K562 (cell line): Measurements from ENCODE around the gene RFPL4A. TPM values are rescaled to one million over a fixed set of nuclear protein-coding genes. Genes with fewer than 3 reads are reported as not detected.

Experiments used
- ARNT ChIP-seq, 2 experiments: fragments of 450-650 bp; IDR thresholded peaks; 2 replicates each; pipeline ENCODE4 v1.6.1; 2016; ENCODE audit warnings: mild to moderate bottlenecking in 1 of 2
- CHAMP1 ChIP-seq: fragments of 450-650 bp; IDR thresholded peaks from 2 replicates; pipeline ENCODE4 v1.6.1; 2016; ENCODE audit warnings: mild to moderate bottlenecking
- CREB1 ChIP-seq, 2 experiments: sonication (generic) in 1 of 2; formaldehyde crosslinking in 1 of 2; IDR thresholded peaks; 2 replicates each; pipeline versions ENCODE4 v1.6.1 to v1.8.0; 2012 to 2022; ENCODE audit warnings: inconsistent platforms in 1 of 2, mild to moderate bottlenecking in 1 of 2, missing genetic modification reagents in 1 of 2, moderate library complexity in 1 of 2
- CSDE1 ChIP-seq, 2 experiments: fragments of 450-650 bp; IDR thresholded peaks; 2 replicates each; pipeline ENCODE4 v1.6.1; 2016; ENCODE audit warnings: mild to moderate bottlenecking in 1 of 2
- DMBX1 ChIP-seq: fragments of 250-450 bp; sonication (Bioruptor Pico); IDR thresholded peaks from 2 replicates; pipeline ENCODE4 v1.8.0; 2022; ENCODE audit warnings: inconsistent platforms, mild to moderate bottlenecking, moderate library complexity, borderline replicate concordance
- HLTF ChIP-seq: fragments of 450-650 bp; IDR thresholded peaks from 2 replicates; pipeline ENCODE4 v1.6.1; 2016
- HOXB6 ChIP-seq: fragments of 250-450 bp; sonication (Bioruptor Pico); IDR thresholded peaks from 2 replicates; pipeline ENCODE4 v1.5.1; 2022; ENCODE audit warnings: mild to moderate bottlenecking, borderline replicate concordance
- IRF1 ChIP-seq: sonication (generic); formaldehyde crosslinking; IDR thresholded peaks from 2 replicates; pipeline ENCODE4 v1.8.0; 2022; ENCODE audit warnings: missing genetic modification reagents, mild to moderate bottlenecking, borderline replicate concordance
- MCM3 ChIP-seq: fragments of 450-650 bp; IDR thresholded peaks from 2 replicates; pipeline ENCODE4 v1.6.1; 2016
- MCM7 ChIP-seq, 2 experiments: fragments of 450-650 bp; IDR thresholded peaks; 2 replicates each; pipeline ENCODE4 v1.6.1; 2016 to 2018
- NFE2 ChIP-seq: IDR thresholded peaks from 2 replicates; pipeline ENCODE4 v1.6.1; 2014; ENCODE audit warnings: antibody characterized with exemption, low read depth
- RUNX1 ChIP-seq: sonication (generic); IDR thresholded peaks from 2 replicates; pipeline ENCODE4 v1.6.1; 2016; ENCODE audit warnings: antibody characterized with exemption, low read depth
- SETDB1 ChIP-seq: IDR thresholded peaks from one replicate; pipeline ENCODE4 v1.6.1; 2012; ENCODE audit warnings: low read length, control low read depth, inconsistent platforms
- SRSF9 ChIP-seq: fragments of 200-400 bp; formaldehyde crosslinking; IDR thresholded peaks from 2 replicates; pipeline ENCODE4 v1.6.1; 2017; ENCODE audit warnings: low read depth, low read length, borderline replicate concordance
- TAF1 ChIP-seq: IDR thresholded peaks from 2 replicates; pipeline ENCODE4 v1.6.1; 2011; ENCODE audit warnings: mild to moderate bottlenecking, low read length, moderate library complexity; ENCODE audit not compliant: insufficient read depth, control insufficient read depth, severe bottlenecking; ENCODE audit errors: extremely low read depth
- YBX1 ChIP-seq: fragments of 450-650 bp; IDR thresholded peaks from 2 replicates; pipeline ENCODE4 v1.7.1; 2016; ENCODE audit warnings: mild to moderate bottlenecking
- ZBTB17 ChIP-seq: fragments of 450-650 bp; formaldehyde crosslinking; IDR thresholded peaks from 2 replicates; pipeline ENCODE4 v1.4.0; 2020; ENCODE audit warnings: mild to moderate bottlenecking
- ZBTB8A ChIP-seq: fragments of 450-650 bp; IDR thresholded peaks from 2 replicates; pipeline ENCODE4 v1.6.1; 2018; ENCODE audit warnings: mild to moderate bottlenecking, moderate library complexity; ENCODE audit not compliant: partially characterized antibody
- ZNF431 ChIP-seq: sonication (generic); formaldehyde crosslinking; IDR thresholded peaks from 2 replicates; pipeline ENCODE4 v1.8.0; 2022; ENCODE audit warnings: mild to moderate bottlenecking, missing genetic modification reagents
- ZNF449 ChIP-seq: fragments of 250-450 bp; sonication (Bioruptor Pico); IDR thresholded peaks from 2 replicates; pipeline ENCODE4 v1.8.0; 2022; ENCODE audit warnings: moderate library complexity, mild to moderate bottlenecking, inconsistent platforms
- ZNF592 ChIP-seq: fragments of 450-650 bp; IDR thresholded peaks from 2 replicates; pipeline ENCODE4 v1.6.1; 2017; ENCODE audit warnings: antibody characterized with exemption, mild to moderate bottlenecking
- ZNF77 ChIP-seq: fragments of 250-450 bp; sonication (Bioruptor Pico); IDR thresholded peaks from 2 replicates; pipeline ENCODE4 v1.5.0; 2020
- polyA plus RNA-seq, 8 experiments: library from polyadenylated mRNA; depleted of rRNA in 4 of 8; stranded (reverse) in 5 of 8; unstranded in 3 of 8; fragments of >200 nt; fragmentation: Nextera tagmentation in 2 of 8; fragmentation: Illumina TruSeq in 1 of 8; extraction: Ambion mirVana in 2 of 8; extraction: Trizol in 1 of 8; gene quantifications; 2 replicates each; pipeline versions ENCODE4 v1.2.1 to v1.2.3, GENCODE V29; 2011 to 2014; ENCODE audit warnings: inconsistent platforms in 1 of 8, missing spikeins in 1 of 8
- total RNA-seq, 7 experiments: library from RNA; depleted of rRNA in 6 of 7; stranded (reverse); fragments of >200 nt in 6 of 7; fragmentation: Illumina TruSeq in 2 of 7; extraction: Trizol in 2 of 7; gene quantifications; 2 replicates each; pipeline versions ENCODE4 v1.2.1 to v1.2.3, GENCODE V29; 2011 to 2021; ENCODE audit warnings: low replicate concordance in 1 of 7

The RFPL4A gene
- total and polyA plus RNA-seq, 9 of the 15 experiments (the other 6 are each of a cell fraction or from before 2014, with no cell fraction given): 0.13 to 1.1 (median 0.23) TPM; not detected in 1

GRCh38 chr19:55809381-55810058, 50.6 kb downstream of the RFPL4A start (continued):
- TF ChIP-seq CSDE1 (IDR thresholded peaks at IDR 0.05): no peak
- no peak for TF ChIP-seq YBX1
- no peak for TF ChIP-seq ZNF431 (CRISPR knock-in tag)
- no peak for TF ChIP-seq HLTF
- no peak for TF ChIP-seq ZNF592
- no peak for TF ChIP-seq ZNF449 (CRISPR knock-in tag)
- TF ChIP-seq RUNX1: no peak
- no peak for TF ChIP-seq IRF1 (CRISPR knock-in tag)
- TF ChIP-seq HOXB6 (CRISPR knock-in tag): no peak
- no peak for TF ChIP-seq TAF1
- no peak for TF ChIP-seq DMBX1 (CRISPR knock-in tag)
- TF ChIP-seq SETDB1: no peak
- TF ChIP-seq SRSF9: no peak
- TF ChIP-seq MCM7 (IDR thresholded peaks at IDR 0.05): no peak
- no peak; the same call in 1 of the 2 replicates for TF ChIP-seq CHAMP1
- TF ChIP-seq ZBTB17 (CRISPR knock-in tag): no peak
- no peak for TF ChIP-seq ZBTB8A
- no peak for TF ChIP-seq ARNT (IDR thresholded peaks at IDR 0.05)
- no peak for TF ChIP-seq ZNF77 (CRISPR knock-in tag)
- TF ChIP-seq NFE2: no peak
- TF ChIP-seq CREB1 (IDR thresholded peaks at IDR 0.05): no peak
- TF ChIP-seq CREB1 (CRISPR knock-in tag; IDR thresholded peaks at IDR 0.05): no peak
- TF ChIP-seq MCM3: no peak
